KG1 (cell line): ENCODE data around the gene CYP2B6.
"Not testable (repeated sequence)": the region's sequence is repeated elsewhere in the genome, so short reads cannot be mapped to it uniquely, and the experiment has no call there.

Experiments
- DNase-seq: peaks from one replicate; lab custom pipeline; 2025; lab: John Stamatoyannopoulos, UW

CYP2B6 gene

GRCh38 chr19:40980743-40981442 lies 10.2 kb upstream of the CYP2B6 start:
- not testable (repeated sequence) for DNase-seq

DNA sequence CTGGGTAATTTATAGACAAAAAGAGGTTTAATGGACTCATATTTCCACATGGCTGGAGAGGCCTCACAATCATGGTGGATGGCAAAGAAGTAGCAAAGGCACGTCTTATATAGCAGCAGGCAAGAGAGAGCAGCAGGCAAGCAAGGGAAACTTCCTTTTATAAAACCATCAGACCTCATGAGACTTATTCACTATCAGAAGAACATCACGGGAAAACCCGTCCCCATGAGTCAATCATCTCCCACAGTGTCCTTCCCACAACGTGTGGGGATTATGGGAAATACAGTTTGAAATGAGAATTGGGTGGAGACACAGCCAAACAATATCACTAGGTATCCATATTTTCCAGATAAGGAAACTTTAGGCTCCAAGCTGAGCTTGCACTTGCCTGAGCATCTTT lies 9.5 kb upstream of the CYP2B6 start:
- DNase-seq, result no peak

DNA sequence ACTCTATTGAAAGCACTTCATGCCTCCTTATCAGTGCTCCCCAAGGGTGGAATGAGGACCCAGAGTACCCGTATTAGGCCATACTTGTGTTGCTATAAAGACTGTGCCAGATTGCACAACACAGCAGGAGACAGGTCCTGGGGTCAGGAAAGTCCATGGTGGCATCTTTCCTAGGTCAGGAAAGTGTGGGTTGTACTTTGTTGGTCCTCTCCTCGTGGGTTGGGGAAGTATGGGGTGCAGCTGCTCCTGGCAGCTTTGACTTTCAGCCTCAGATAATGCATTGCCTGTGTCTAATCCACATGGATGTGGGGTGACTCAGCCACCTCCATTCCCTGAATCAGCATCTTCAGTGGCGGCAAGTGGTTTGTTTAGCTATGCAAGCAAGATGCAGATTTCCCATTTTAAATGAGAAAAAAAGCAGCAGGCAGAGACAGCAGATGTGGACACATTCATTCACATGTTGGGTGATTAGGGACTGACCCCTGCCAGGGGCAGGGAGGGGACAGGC lies 8.4 kb upstream of the CYP2B6 start:
- no peak for DNase-seq

GRCh38 chr19:40989453-40989852 lies 1.6 kb upstream of the CYP2B6 start:
- no peak for DNase-seq

- DNase-seq, result no peak
These were observed 4.3 kb downstream of the CYP2B6 start for GRCh38 chr19:40995355-40995754.

DNA sequence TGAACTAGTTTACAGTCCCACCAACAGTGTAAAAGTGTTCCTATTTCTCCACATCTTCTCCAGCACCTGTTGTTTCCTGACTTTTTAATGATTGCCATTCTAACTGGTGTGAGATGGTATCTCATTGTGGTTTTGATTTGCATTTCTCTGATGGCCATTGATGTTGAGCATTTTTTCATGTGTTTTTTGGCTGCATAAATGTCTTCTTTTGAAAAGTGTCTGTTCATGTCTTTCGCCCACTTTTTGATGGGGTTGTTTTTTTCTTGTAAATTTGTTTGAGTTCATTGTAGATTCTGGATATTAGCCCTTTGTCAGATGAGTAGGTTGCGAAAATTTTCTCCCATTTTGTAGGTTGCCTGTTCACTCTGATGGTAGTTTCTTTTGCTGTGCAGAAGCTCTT lies 7.9 kb downstream of the CYP2B6 start:
- DNase-seq, result not testable (repeated sequence)

DNA sequence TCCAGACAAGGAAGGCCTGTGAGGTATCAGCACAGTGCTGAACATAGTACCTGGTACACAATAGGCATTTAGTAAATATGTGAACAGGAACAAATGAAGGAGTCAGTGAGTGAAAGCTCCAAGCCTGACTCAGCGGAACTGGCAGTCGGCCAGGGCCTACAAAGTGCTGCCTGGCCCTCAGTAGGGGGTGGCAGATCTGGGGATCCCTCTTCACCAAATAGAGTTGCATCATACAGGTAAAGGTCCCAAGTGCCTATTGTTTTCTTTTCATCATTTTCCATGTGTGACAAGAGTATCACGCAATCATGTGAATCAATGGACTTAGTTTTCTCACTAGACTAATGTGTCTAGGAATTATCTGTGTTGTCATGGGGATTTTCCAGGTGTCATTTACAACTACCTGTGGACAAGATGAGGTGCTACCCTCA lies 9.2 kb downstream of the CYP2B6 start:
- DNase-seq, result no peak

- DNase-seq, result no peak
These were observed 10.3 kb downstream of the CYP2B6 start for GRCh38 chr19:41001243-41001971.

DNA sequence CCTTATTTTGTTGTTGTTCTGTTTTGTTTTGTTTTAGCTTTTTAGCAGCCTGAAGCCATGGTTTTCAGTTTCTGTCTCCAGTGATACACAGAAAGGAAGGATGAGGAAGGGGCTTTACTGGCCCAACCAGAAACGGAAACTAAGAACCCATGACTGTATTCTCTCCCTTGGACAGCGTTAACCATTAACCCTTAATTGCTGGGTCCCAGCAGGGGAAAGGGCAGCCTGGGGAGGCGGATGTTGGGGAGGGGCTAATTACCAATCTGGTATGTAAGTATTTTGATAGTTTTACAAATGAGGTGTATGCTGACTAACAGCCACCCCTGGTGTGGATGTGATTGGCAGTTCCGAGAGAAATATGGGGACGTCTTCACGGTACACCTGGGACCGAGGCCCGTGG lies 12.6 kb downstream of the CYP2B6 start:
- not testable (repeated sequence) for DNase-seq

DNA sequence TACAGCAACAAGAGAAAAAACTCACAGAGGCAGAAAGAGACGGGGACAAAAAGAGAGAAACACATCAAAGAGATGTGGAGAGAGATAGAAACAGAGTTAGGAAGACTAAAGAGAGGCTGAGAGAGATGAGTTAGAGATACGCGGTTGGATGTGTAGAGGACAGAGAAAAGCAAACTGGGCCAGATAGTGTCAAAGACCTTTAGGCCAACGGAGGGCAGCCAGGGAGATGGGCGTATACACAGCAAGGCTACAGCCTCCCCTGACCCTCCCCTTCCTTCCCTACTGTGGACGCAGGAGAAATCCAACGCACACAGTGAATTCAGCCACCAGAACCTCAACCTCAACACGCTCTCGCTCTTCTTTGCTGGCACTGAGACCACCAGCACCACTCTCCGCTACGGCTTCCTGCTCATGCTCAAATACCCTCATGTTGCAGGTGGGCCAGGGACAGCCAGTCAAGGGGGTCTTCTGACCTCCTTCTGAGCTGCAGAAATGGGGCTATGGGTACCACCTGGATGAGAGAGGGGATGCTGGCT lies 18.7 kb downstream of the CYP2B6 start:
- no peak for DNase-seq

- no peak for DNase-seq
These were observed 22.3 kb downstream of the CYP2B6 start for GRCh38 chr19:41013359-41013758.

GRCh38 chr19:41014643-41015042 lies 23.6 kb downstream of the CYP2B6 start:
- DNase-seq, result no peak

GRCh38 chr19:41016488-41017071 lies 25.5 kb downstream of the CYP2B6 start:
- DNase-seq, result no peak

GRCh38 chr19:41018736-41019290 lies 27.7 kb downstream of the CYP2B6 start:
- no peak for DNase-seq

DNA sequence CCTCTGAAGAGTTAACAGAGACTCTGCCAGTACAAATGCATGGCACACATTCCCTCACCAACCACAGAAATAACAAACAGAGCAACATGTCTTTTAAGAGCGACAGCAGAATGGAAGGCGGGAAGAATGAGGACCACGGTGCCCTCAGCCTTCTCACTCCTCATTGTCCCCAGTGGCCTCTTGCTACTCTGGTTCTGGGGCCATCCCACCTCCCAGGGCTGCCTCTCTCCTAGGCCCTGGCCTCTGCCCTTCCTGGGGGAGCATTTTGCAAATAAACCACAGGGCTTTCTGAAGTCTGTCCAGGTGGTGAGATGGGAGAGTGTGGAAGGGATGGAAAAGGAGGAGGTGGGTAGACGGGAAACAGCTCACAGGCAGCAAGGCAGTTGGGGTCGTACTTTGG lies 28.3 kb downstream of the CYP2B6 start:
- DNase-seq, result no peak

DNA sequence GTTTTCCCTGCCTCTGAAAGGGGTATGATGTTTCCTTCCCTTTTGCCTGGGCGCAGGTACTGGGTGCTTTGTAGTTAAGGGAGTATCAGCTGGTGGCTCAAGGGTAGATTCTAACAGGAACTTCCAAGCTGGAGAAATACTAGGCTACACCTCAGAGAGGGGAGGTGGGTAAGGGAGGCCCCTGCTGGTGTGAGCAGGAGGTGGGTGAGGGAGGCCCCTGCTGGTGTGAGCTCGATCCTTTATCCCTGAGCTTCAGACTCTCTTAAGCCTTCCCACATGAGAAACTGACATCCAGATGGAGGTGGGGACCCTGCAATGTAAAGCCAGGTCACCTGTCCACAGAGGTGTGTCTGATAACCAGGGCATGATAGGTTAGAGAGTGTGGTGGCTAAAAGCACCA lies 32.1 kb downstream of the CYP2B6 start:
- no peak for DNase-seq

GRCh38 chr19:41025411-41025810 lies 34.3 kb downstream of the CYP2B6 start:
- DNase-seq, result no peak

- no peak for DNase-seq
These were observed 34.8 kb downstream of the CYP2B6 start for GRCh38 chr19:41025871-41026270.

DNA sequence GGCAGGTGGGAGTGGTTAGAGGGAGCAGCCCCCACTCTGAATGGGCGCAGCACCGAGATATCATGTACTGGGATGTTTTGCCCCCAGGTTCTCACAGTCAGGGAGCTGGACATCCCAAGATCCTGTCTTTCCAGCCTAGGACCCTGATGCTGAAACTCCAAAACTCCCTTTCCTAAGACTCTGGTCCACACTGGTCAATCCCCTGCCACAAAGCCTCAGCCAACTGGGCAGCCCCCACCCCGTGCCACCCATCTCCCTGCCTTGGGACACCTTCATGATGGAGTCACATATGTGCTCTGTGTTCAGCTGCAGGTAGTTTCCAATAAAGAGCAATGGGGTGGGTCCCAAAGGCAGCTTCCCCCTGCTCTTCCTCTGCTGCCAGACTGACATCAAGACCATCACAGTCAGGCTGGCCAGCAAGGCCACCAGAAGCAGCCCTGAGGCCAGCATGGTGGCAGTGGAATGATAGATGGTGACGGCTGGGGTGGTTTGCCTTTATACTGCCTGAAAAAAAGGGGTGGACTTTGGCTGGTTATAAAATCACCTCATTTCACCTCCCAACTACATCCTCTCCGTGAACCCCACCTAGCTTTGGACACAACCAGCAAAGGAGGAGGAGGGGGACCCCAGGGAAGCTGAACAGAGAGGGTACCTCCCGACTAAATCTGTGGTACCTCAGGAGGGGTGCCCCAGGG lies 36.3 kb downstream of the CYP2B6 start:
- no peak for DNase-seq

- DNase-seq, result no peak
These were observed 38.7 kb downstream of the CYP2B6 start for GRCh38 chr19:41029524-41030432.

DNA sequence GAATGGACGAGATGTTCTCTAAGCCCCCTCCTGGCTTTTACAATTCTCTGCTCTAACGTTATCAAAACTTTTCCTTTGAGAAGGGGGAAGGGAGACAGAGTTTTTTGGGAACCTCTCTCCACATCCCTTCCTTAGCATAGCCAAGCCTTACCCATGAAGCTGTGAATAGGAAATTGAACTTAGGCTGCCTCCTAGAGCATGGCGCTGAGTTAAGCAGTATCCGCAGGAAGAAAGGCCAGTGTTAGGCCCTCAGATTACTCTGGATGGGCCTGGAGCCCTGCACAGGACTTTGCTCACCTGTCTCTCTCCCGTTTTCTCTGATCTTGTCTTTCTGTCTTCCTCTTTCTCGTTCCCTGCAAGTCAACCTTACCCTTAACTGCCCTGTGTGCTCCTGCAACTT lies 39.6 kb downstream of the CYP2B6 start:
- DNase-seq, result no peak
